Measurements from ENCODE around the gene KLF7.
"Not testable (repeated sequence)": the region's sequence is repeated elsewhere in the genome, so short reads cannot be mapped to it uniquely, and the experiment has no call there.

Gene KLF7

DNA sequence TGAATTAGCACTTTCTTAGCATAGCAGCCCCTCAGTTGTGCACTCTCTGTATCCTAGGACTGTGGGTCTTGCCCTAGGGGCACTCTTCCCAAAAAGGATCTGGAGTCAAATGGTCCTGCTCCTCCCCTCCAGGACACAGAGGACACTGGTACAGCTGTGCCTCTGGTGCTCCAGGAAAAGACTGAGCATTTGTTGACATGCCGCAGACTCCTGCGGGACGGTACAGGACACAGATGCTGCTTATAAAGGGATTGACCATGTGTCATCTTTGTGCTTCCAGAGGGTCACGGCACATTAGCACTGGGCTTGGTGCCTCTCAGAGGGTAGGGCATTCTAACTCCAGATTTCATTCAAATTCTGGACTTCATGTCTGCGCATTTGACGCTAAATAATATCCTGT, 110.5 kb downstream of the KLF7 start:
- DNase-seq = no peak

DNA sequence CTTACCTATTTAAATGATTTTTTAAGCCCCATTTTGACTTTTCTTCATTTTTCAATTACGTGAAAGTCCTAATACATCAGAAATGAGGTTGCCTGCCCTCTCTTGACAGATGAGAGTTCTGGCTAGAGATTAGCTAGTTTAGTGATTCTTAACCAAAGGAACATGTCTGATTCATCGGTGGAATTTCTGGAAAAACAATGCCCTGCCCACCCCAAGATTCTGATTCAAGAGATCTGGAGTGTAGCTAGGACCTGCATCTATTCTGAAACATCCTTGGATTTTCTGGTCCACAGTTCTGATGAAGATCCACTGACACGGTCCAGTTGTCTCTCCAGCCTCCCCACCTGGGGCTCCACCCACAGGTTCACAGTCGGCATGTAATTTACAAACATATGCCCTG, 111.2 kb downstream of the KLF7 start:
- no peak for DNase-seq

DNA sequence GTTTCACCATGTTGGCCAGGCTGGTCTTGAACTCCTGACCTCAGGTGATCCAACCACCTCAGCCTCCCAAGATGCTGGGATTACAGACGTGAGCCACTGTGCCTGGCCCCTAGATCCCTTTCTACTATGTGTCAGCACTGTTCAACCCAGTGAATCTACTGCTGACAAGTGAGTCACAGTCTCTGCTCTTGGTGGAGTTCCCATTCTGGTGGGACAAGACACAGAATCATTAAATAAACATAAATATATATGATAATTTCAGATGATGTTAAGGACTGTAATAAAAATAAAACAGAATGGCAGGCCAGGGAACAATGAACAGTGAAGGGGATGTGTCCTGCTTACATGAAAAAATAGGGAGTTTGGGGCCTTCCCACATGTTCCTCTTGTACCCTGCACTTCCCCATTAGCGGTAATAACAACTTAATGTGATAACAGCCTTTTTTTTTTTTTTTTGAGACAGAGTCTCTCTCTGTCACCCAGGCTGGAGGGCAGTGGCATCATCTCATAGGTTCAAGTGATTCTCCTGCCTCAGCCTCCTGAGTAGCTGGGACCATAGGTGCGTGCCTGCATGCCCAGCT, 114.3 kb downstream of the KLF7 start:
- DNase-seq = peak; percentile 51 to 79 (median 65)

DNA sequence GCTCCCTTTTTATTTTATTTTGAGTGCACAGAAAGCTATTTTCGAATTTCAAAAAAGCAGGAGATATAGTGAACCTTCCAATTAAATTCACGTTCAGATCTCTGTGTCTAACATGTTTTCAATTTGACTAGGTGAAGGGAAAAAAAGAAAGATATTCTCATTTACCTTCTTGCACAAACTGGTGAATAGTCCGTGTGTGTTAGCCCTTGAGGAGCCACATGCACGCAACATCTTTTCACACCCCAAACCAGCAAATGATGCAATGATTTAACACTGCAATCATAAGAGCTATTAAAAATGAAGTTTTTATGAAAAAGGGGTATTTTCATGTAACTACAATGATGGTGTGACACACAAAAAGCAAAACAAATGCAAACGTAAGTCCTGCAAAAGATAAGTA, 116.6 kb downstream of the KLF7 start:
- no peak for DNase-seq

DNA sequence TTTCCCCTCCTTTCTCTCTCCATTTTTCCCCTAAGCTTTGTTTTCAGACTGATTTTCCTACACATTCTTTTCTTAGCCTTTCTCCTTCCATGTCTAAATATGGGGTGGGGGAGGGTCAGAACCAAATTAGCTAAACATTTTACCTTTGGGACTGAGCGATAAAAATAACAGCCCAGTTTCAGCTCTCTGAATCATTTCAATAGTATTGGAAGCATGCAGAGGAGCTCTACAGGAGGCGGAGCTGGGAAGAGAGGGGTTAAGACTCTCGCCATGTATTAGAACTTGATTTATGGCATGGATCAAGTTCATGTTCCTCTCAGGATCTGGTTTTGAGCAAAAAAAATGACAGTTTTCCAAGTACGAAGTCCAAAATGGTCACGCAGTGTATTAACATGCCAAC, 117.3 kb downstream of the KLF7 start:
- no peak for DNase-seq

DNA sequence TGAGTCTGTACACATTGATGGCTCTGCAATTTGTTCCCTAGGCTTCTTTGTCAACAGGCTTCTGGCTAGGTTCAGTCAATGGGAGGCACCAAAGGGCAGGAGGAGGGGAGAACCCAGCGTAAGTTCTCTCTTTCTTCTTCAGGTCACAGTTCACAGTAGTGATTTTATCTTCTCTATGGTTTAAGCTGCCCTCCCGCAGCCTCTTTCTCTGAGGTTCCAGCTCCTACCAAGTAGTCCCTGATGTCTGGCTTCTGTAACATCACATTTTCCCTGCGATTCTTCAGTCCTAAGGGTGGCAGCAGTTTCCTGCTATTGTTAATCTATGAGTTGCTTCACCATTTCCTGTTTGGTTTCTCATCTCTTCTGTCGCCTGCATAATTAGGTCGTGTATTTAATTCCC, 119.0 kb downstream of the KLF7 start:
- peak; percentile 46 to 70 (median 59) for DNase-seq

DNA sequence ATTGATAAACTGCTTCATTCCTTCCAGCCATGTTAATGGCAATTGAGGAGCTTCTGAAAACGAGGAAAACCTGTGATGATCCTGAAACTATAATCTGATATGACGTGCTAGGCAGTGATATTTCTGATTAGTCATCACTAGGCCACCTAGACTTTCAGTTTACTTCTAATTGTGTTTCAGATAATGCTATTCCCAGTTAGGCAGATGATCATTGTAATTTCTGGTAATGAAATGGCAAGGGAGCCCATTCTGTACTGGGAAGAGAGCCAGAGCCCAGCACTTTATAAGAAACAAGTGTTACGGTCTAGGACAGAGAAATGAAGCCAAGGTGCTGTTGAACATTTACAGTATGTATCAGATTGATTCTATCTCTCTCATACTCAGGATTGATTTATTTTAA, 120.2 kb downstream of the KLF7 start:
- DNase-seq = no peak

DNA sequence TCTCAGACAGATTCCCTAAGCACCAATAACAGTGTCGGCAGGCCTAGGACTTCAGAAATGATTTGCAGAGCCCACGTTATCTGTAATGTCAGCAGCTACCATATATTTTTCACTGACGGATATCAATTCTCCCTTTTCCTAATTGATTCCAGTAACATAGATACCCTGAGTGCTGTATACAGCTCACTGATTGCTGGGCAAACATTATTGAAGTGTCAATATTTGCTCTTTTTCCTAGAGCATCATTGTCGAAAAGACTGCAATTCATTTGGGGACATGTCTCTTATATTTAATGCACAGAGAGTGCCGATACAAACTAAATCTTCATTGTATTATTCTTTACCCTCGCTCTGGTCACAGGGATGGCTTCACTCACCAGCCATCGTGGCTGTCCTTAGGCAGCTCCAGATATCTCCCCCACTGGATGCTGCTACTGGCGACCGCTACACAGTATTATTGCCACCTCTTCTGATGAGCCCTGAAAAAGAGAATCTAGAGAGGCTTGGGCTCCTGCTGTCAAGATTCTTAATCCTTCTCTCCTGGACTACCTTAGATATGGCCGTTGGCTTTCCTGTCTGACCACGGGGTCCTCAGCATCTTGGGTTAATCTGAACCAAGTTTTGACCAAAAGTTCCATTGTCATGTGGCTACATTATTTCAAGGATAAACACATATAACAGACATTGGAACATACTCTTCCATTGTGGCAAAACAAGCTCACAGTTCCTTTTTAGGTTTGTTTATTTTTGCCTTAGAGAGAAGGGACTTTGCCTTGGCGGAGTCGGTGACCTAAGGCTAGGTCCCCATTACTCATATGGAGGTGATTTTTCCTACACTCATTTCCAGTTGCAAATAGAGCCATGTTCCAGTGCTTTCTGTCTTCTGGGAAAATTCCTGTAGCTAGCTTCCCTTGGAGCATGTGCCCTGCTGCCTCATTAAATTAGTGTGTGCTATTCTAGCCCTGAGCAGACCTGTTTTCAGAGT, 121.1 kb downstream of the KLF7 start:
- no peak for DNase-seq

DNA sequence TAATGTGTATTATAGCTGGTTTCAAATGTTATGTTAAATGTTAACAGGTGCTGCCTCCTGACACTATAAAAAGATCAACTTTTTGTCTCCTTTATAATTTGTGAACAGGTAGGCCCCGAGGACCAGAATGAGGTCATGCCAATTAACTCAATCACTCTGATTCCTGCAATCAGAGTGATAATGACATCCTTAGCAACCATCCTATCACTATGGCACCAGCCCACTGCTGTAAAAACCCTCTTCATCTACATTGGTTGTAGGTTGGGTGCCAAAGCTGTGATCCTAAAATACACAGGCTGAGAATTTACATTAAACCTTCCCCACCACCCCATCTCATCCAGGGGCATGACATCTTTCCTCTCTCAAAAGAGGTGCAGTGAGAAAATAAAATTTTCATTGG, 122.9 kb downstream of the KLF7 start:
- DNase-seq = no peak

DNA sequence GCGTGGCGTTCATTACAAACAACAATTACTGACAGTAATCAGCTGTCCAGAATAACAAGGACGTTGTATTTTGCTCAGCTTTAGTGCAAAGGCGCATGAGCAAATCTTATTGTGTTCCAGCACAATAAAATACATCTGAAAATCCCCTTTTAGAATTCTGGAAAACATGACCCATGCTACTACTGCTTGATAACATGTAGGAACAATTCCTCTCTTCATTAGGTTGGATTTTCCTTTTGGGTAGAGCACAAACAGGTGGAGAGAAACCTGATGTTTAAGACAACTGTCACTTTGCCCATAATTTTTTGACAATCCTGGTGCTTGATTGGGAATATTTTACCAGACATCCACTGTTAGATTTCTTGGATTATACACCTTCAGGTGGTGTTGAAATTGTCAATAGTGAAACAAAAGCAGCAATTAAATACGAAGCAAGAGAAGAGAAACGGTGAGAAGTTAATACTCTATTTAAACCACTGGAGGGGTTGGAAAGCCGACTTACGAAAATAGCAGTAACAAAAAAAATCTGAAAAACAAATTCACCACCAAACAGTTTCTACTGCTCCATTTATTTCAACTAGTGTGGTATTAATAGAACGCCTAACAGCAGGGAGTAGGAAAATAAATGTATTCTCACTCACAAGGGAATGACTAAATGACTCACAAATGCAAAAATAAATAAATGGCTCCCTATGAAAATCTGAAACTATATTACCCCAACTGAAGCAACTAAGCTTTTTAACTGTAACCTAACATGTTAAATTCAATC, 123.8 kb downstream of the KLF7 start:
- no peak for DNase-seq

DNA sequence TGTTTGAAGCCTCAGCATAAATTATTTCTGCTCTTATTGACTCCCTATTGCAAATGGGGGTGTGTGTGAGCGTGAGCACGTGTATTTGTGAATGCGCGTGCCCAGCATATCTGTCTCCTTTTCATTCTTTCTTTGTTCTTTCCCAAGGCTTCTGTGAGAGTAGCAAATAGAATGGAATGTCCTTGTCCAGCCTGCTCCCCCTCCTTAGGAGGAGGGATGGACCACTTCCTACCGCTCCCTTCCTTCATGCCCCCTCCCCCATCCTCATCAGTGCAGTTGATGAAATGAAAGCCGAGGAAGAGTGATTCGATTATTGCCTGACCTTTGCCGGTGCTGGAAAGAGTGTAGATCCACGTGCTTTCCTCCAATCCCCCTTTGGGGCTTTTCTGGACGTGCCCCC, 124.5 kb downstream of the KLF7 start:
- no peak for DNase-seq

DNA sequence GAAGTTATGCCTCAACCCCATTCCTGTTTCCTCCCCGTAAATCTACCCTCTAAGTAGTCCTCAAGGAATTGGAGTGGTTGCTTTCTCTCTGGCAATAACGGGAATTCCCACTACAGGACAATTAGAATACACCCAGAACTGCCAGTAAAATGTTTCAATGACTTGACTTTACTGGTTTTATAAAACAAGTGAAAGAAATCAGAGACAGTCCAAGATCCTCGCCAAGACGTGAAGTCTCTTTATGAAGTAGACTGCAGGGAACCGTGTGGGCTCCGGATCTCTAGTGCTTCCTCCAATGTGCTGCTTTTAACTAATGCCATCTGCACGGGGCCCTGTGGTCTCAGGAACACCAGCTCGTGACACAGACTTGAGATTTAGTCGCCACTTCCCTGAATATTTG, 125.1 kb downstream of the KLF7 start:
- peak; percentile 27 to 63 (median 58) for DNase-seq

DNA sequence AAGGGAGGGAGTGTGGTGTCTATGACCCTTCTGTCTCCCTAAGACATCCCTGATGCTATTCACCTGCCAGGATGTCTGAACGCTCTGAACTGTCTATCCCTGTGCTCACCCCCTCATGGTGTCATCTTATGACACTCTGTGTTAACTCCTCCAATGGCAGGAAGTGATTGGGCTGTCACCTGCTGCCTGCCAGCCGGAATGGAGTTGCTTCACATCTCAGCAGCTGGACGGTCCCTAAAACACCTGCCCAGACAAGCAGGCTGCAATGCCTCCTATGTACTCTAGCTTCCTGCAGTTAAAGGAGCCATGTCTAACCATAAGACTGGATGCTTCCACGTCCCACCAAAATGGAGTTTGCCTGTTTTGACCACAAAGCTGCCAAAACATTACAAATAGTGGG, 126.5 kb downstream of the KLF7 start:
- DNase-seq = no peak

DNA sequence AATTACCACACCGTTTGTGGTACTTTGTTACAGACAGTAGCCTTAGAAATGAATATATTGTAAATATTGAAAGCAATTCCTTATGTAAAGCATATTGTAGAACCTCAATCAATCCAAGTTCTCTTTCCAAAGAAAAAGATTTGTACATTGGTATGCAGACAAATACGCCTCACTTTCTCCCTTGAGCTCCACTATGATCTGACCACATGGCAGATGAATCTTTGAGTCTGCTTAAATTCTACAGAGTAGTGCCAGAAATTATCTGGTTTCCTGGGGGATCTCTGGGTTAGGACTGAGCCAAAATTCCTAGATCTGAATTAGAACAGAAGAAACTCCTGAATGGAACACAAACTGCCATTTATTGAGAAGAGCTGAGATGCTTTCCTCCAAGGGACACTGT, 127.4 kb downstream of the KLF7 start:
- DNase-seq = no peak

DNA sequence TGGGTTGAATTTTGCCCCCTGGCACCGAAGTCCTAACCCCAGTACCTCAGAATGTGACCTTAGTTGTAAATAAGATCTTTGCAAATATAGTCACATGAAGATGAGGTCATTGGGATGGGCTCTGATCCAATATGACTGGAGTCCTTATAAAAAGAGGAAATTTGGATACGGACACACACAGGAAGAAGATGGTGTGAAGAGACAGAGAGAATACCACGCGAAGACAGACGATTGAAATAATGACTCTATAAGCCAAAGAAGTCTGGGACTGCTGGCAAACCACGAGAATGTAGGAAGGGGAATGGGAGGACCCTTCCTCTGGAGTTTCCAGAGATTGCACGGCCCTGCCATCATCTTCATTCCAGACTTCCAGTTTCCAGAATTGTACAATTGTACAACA, 127.9 kb downstream of the KLF7 start:
- peak; percentile 60 to 84 (median 74) for DNase-seq

DNA sequence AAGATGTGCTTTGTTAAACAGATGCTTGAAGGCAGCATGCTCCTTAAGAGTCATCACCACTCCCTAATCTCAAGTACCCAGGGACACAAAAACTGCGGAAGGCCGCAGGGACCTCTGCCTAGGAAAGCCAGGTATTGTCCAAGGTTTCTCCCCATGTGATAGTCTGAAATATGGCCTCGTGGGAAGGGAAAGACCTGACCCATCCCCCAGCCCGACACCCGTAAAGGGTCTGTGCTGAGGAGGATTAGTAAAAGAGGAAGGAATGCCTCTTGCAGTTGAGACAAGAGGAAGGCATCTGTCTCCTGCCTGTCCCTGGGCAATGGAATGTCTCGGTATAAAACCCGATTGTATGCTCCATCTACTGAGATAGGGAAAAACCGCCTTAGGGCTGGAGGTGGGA, 128.7 kb downstream of the KLF7 start:
- not testable (repeated sequence) for DNase-seq

DNA sequence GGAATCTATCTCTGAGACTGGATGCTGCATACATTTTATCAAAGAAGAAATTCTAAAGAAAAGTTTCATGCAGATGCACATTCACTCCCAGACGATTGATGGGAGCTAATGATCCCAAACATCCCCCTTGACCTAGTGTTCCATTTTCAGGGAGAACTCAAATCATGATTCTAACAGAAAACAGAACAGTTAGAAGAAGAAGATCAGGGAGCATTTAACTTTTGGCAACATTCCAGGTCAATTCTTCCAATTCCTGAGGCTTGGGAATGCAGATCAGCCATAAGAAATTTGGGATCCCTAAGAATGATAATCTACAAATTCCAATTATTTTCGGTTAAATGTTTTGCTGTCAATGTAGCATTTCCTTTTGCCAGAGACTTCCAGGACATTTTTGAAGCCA, 129.9 kb downstream of the KLF7 start:
- no peak for DNase-seq

DNA sequence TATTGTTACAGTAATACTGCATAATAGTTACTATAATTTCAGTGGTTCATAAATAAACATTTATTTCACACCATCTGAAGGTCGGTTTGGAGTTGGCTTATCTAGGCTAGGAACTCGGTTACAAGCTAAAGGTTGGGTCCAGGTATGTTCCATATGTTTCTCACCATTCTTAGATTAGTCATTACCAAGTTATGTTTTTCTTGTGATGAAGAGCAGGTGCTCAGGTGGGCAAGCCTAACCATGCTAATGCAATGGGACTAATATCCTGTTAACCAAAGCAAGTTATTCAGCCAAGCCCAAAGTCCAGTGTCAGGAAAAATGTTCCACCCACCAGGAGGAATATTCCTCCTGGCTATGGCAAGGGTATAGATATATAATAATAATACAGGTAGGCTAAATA, 133.3 kb downstream of the KLF7 start:
- DNase-seq = no peak

Measured in suppressor macrophage (primary cell).